GM21447 (cell line): ENCODE results near the gene CAMTA1.

Source experiments
- ATAC-seq: cut with Tn5 transposase; IDR thresholded peaks from one replicate; pipeline ENCODE4 v1.9.1; 2021; ENCODE audit not compliant: unreplicated experiment

The CAMTA1 gene

GRCh38 chr1:6972399-6972798 lies 187.1 kb downstream of the CAMTA1 start:
- ATAC-seq, result no peak

- ATAC-seq, result no peak
These were observed 190.2 kb downstream of the CAMTA1 start for GRCh38 chr1:6975331-6976043.

GRCh38 chr1:6976044-6976375 lies 190.8 kb downstream of the CAMTA1 start:
- ATAC-seq, result no peak

GRCh38 chr1:6979003-6979613 lies 193.9 kb downstream of the CAMTA1 start:
- no peak for ATAC-seq

- ATAC-seq, result no peak
These were observed 196.3 kb downstream of the CAMTA1 start for GRCh38 chr1:6981595-6981994.

- no peak for ATAC-seq
These were observed 197.2 kb downstream of the CAMTA1 start for GRCh38 chr1:6982443-6982842.

GRCh38 chr1:6982860-6983259 lies 197.6 kb downstream of the CAMTA1 start:
- ATAC-seq, result no peak

GRCh38 chr1:6984536-6984935 lies 199.3 kb downstream of the CAMTA1 start:
- ATAC-seq, result no peak

GRCh38 chr1:6984986-6985385 lies 199.7 kb downstream of the CAMTA1 start:
- no peak for ATAC-seq

GRCh38 chr1:6985549-6986276 lies 200.5 kb downstream of the CAMTA1 start:
- no peak for ATAC-seq

GRCh38 chr1:6986281-6986680 lies 201.0 kb downstream of the CAMTA1 start:
- no peak for ATAC-seq

GRCh38 chr1:6987940-6988339 lies 202.7 kb downstream of the CAMTA1 start:
- no peak for ATAC-seq

- ATAC-seq, result no peak
These were observed 203.5 kb downstream of the CAMTA1 start for GRCh38 chr1:6988796-6989195.

- no peak for ATAC-seq
These were observed 204.2 kb downstream of the CAMTA1 start for GRCh38 chr1:6989212-6990159.

- no peak for ATAC-seq
These were observed 206.0 kb downstream of the CAMTA1 start for GRCh38 chr1:6991266-6991665.

GRCh38 chr1:6995789-6996188 lies 210.5 kb downstream of the CAMTA1 start:
- ATAC-seq, result no peak

GRCh38 chr1:6996371-6996770 lies 211.1 kb downstream of the CAMTA1 start:
- no peak for ATAC-seq

GRCh38 chr1:6996866-6997265 lies 211.6 kb downstream of the CAMTA1 start:
- ATAC-seq, result no peak

GRCh38 chr1:6998267-6998666 lies 213.0 kb downstream of the CAMTA1 start:
- no peak for ATAC-seq

GRCh38 chr1:6999826-7000225 lies 214.6 kb downstream of the CAMTA1 start:
- no peak for ATAC-seq

- ATAC-seq, result no peak
These were observed 215.5 kb downstream of the CAMTA1 start for GRCh38 chr1:7000720-7001119.
